Measurements from ENCODE around the gene CHRM4.

- TF ChIP-seq ZFX (IDR thresholded peaks at IDR 0.05) (no peak), ATF3 (IDR thresholded peaks at IDR 0.05) (no peak), POLR2AphosphoS5 (IDR thresholded peaks at IDR 0.05; ENCODE audit: low read depth, low read length) (no peak), CTCF (IDR thresholded peaks at IDR 0.05 in 2 of 3, conservative IDR thresholded peaks at IDR 0.05 in 1 of 3; ENCODE audit: borderline replicate concordance in 1 of 3, insufficient read depth in 1 of 3, low read depth in 2 of 3, low read length in 2 of 3) (no peak), SIN3A (IDR thresholded peaks at IDR 0.05; ENCODE audit: low read depth) (no peak), EZH2 (IDR thresholded peaks at IDR 0.05) (no peak), EZH2phosphoT487 (IDR thresholded peaks at IDR 0.05; ENCODE audit: borderline replicate concordance) (no peak), POLR2A (IDR thresholded peaks at IDR 0.05; ENCODE audit: borderline replicate concordance, extremely low read depth, insufficient read depth, insufficient read length) (no peak), FOSL1 (IDR thresholded peaks at IDR 0.05; ENCODE audit: low read depth) (no peak), ZBTB33 (IDR thresholded peaks at IDR 0.05; ENCODE audit: extremely low read depth, insufficient replicate concordance, low read length) (no peak), RAD21 (IDR thresholded peaks at IDR 0.05; ENCODE audit: low read depth) (no peak), JUND (IDR thresholded peaks at IDR 0.05) (no peak), YY1 (IDR thresholded peaks at IDR 0.05; ENCODE audit: extremely low read depth, insufficient replicate concordance, low read depth, low read length) (no peak)
Measured at GRCh38 chr11:46392421-46393230, 1.1 kb upstream of the CHRM4 start.

Measured in HCT116 (cell line).